ENCODE measurements around the gene KCNC1.

GRCh38 chr11:17805873-17806272, 71.3 kb downstream of the KCNC1 start:
- TF ChIP-seq SMC3 (IDR thresholded peaks at IDR 0.05; ENCODE audit: low read length): no peak
- TF ChIP-seq, protein P1, sequence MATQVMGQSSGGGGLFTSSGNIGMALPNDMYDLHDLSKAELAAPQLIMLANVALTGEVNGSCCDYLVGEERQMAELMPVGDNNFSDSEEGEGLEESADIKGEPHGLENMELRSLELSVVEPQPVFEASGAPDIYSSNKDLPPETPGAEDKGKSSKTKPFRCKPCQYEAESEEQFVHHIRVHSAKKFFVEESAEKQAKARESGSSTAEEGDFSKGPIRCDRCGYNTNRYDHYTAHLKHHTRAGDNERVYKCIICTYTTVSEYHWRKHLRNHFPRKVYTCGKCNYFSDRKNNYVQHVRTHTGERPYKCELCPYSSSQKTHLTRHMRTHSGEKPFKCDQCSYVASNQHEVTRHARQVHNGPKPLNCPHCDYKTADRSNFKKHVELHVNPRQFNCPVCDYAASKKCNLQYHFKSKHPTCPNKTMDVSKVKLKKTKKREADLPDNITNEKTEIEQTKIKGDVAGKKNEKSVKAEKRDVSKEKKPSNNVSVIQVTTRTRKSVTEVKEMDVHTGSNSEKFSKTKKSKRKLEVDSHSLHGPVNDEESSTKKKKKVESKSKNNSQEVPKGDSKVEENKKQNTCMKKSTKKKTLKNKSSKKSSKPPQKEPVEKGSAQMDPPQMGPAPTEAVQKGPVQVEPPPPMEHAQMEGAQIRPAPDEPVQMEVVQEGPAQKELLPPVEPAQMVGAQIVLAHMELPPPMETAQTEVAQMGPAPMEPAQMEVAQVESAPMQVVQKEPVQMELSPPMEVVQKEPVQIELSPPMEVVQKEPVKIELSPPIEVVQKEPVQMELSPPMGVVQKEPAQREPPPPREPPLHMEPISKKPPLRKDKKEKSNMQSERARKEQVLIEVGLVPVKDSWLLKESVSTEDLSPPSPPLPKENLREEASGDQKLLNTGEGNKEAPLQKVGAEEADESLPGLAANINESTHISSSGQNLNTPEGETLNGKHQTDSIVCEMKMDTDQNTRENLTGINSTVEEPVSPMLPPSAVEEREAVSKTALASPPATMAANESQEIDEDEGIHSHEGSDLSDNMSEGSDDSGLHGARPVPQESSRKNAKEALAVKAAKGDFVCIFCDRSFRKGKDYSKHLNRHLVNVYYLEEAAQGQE (IDR thresholded peaks at IDR 0.05; ENCODE audit: borderline replicate concordance in 1 of 2, low read depth in 1 of 2, low read length in 2 of 2): no peak
- no peak for TF ChIP-seq NFRKB (IDR thresholded peaks at IDR 0.05)
- TF ChIP-seq, protein P2, sequence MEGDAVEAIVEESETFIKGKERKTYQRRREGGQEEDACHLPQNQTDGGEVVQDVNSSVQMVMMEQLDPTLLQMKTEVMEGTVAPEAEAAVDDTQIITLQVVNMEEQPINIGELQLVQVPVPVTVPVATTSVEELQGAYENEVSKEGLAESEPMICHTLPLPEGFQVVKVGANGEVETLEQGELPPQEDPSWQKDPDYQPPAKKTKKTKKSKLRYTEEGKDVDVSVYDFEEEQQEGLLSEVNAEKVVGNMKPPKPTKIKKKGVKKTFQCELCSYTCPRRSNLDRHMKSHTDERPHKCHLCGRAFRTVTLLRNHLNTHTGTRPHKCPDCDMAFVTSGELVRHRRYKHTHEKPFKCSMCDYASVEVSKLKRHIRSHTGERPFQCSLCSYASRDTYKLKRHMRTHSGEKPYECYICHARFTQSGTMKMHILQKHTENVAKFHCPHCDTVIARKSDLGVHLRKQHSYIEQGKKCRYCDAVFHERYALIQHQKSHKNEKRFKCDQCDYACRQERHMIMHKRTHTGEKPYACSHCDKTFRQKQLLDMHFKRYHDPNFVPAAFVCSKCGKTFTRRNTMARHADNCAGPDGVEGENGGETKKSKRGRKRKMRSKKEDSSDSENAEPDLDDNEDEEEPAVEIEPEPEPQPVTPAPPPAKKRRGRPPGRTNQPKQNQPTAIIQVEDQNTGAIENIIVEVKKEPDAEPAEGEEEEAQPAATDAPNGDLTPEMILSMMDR (CRISPR knock-in tag; IDR thresholded peaks at IDR 0.05): no peak
- no peak for TF ChIP-seq NONO (IDR thresholded peaks at IDR 0.05)
- TF ChIP-seq NONO (CRISPR knock-in tag; conservative IDR thresholded peaks at IDR 0.05): no peak
- TF ChIP-seq, protein P3, sequence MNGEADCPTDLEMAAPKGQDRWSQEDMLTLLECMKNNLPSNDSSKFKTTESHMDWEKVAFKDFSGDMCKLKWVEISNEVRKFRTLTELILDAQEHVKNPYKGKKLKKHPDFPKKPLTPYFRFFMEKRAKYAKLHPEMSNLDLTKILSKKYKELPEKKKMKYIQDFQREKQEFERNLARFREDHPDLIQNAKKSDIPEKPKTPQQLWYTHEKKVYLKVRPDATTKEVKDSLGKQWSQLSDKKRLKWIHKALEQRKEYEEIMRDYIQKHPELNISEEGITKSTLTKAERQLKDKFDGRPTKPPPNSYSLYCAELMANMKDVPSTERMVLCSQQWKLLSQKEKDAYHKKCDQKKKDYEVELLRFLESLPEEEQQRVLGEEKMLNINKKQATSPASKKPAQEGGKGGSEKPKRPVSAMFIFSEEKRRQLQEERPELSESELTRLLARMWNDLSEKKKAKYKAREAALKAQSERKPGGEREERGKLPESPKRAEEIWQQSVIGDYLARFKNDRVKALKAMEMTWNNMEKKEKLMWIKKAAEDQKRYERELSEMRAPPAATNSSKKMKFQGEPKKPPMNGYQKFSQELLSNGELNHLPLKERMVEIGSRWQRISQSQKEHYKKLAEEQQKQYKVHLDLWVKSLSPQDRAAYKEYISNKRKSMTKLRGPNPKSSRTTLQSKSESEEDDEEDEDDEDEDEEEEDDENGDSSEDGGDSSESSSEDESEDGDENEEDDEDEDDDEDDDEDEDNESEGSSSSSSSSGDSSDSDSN (CRISPR knock-in tag; IDR thresholded peaks at IDR 0.05): no peak
- no peak for TF ChIP-seq CAMTA2 (CRISPR knock-in tag; IDR thresholded peaks at IDR 0.05; ENCODE audit: borderline replicate concordance)
- no peak for TF ChIP-seq MAFF (IDR thresholded peaks at IDR 0.05; ENCODE audit: low read depth, low read length)
- no peak for TF ChIP-seq ZEB1 (IDR thresholded peaks at IDR 0.05; ENCODE audit: insufficient replicate concordance, low read depth)
- TF ChIP-seq TAF1 (CRISPR knock-in tag; IDR thresholded peaks at IDR 0.05): no peak
- TF ChIP-seq SIN3B (IDR thresholded peaks at IDR 0.05; ENCODE audit: low read length): no peak

All from HepG2 (cell line).